Karpas-422 (cell line): ENCODE data around the gene VSTM4. TPM values are rescaled to one million over a fixed set of nuclear protein-coding genes. Genes with fewer than 3 reads are reported as not detected.

Experiments used
- DNase-seq: peaks from one replicate; pipeline ENCODE4 v3.0.0-alpha.2; 2015
- H2AFZ ChIP-seq: fragments of 200-600 bp; sonication (generic); 2 replicates; pipeline ENCODE4 v1.6.1; 2014; ENCODE audit warnings: antibody characterized with exemption, low read length, mixed read lengths
- H3K27ac ChIP-seq: fragments of 200-600 bp; sonication (generic); 2 replicates; pipeline ENCODE4 v1.5.1; 2014; ENCODE audit warnings: mild to moderate bottlenecking, low read length, moderate library complexity
- H3K27me3 ChIP-seq: fragments of 200-600 bp; sonication (generic); 2 replicates; pipeline ENCODE4 v1.6.1; 2014; ENCODE audit warnings: low read length, mixed read lengths
- H3K36me3 ChIP-seq: fragments of 200-600 bp; sonication (generic); 2 replicates; pipeline ENCODE4 v1.6.1; 2014; ENCODE audit warnings: low read length, mixed read lengths; ENCODE audit not compliant: insufficient read depth
- H3K4me1 ChIP-seq: fragments of 200-600 bp; sonication (generic); 2 replicates; pipeline ENCODE4 v1.6.1; 2014; ENCODE audit warnings: mild to moderate bottlenecking, low read length, mixed read lengths
- H3K4me2 ChIP-seq: fragments of 200-600 bp; sonication (generic); 2 replicates; pipeline ENCODE4 v1.6.1; 2014; ENCODE audit warnings: low read length, low read depth, mild to moderate bottlenecking; ENCODE audit not compliant: poor library complexity, severe bottlenecking
- H3K4me3 ChIP-seq: fragments of 200-600 bp; sonication (generic); 2 replicates; pipeline ENCODE4 v1.5.1; 2014; ENCODE audit warnings: mild to moderate bottlenecking, antibody characterized with exemption, low read length, mixed read lengths
- H3K79me2 ChIP-seq: fragments of 200-600 bp; sonication (generic); 2 replicates; pipeline ENCODE4 v1.6.1; 2014; ENCODE audit warnings: mild to moderate bottlenecking, low read length, mixed read lengths
- H3K9ac ChIP-seq: fragments of 200-600 bp; sonication (generic); 2 replicates; pipeline ENCODE4 v1.6.0; 2014; ENCODE audit warnings: low read length
- H3K9me2 ChIP-seq: fragments of 200-600 bp; sonication (generic), shearing (Covaris generic); replicated peaks from 2 replicates; pipeline ENCODE4 v1.6.0; 2014; ENCODE audit warnings: mild to moderate bottlenecking, low read length, moderate library complexity; ENCODE audit not compliant: insufficient read depth
- H3K9me3 ChIP-seq: fragments of 300-700, 200-600 bp; sonication (generic); 2 replicates; pipeline ENCODE4 v1.6.1; 2014; ENCODE audit warnings: low read length, mixed read lengths
- H4K20me1 ChIP-seq: fragments of 200-600 bp; sonication (generic); 2 replicates; pipeline ENCODE4 v1.6.1; 2014; ENCODE audit warnings: mild to moderate bottlenecking, antibody characterized with exemption, low read length, low read depth; ENCODE audit not compliant: insufficient read depth
- total RNA-seq: library from RNA; depleted of rRNA; stranded (reverse); fragments of >200 nt; shearing (Covaris generic); gene quantifications from 2 replicates; pipeline ENCODE4 v1.2.3, GENCODE V29; 2014; ENCODE audit warnings: low replicate concordance

The VSTM4 gene
- total RNA-seq, 1 experiment from 2014 or later: not detected

GRCh38 chr10:48981310-48981907 lies 133.9 kb downstream of the VSTM4 start:
- no peak overlapping the region for H3K9ac ChIP-seq
- no peaks in the 10 kb centered on the region for H3K79me2 ChIP-seq
- peaks cover 37% of the 10 kb centered on the region; the same call in 1 of the 2 replicates for H3K36me3 ChIP-seq
- H3K27ac ChIP-seq: no peak overlapping the region
- no peaks in the 10 kb centered on the region for H3K9me3 ChIP-seq
- H2AFZ ChIP-seq: no peak overlapping the region
- peak; percentile 53 for DNase-seq
- H3K27me3 ChIP-seq: no peaks in the 10 kb centered on the region
- no peak overlapping the region for H3K4me2 ChIP-seq
- no peaks in the 10 kb centered on the region for H4K20me1 ChIP-seq
- H3K9me2 ChIP-seq: no peaks in the 10 kb centered on the region
- H3K4me3 ChIP-seq: no peak overlapping the region
- no peaks in the 10 kb centered on the region for H3K4me1 ChIP-seq

- Histone ChIP-seq H3K27me3 (no peaks in the 10 kb centered on the region), H3K4me3 (no peak overlapping the region), H4K20me1 (no peaks in the 10 kb centered on the region), H3K9ac (no peak overlapping the region), H3K9me3 (no peaks in the 10 kb centered on the region), H3K4me1 (no peaks in the 10 kb centered on the region), H3K27ac (no peak overlapping the region), H3K36me3 (peaks cover 39% of the 10 kb centered on the region; the same call in 1 of the 2 replicates), H3K4me2 (no peak overlapping the region), H3K9me2 (no peaks in the 10 kb centered on the region), H3K79me2 (no peaks in the 10 kb centered on the region), H2AFZ (no peak overlapping the region)
- DNase-seq: no peak
Observed at GRCh38 chr10:48978318-48978717, 137.0 kb downstream of the VSTM4 start.

- Histone ChIP-seq H3K79me2 (no peaks in the 10 kb centered on the region), H2AFZ (no peak overlapping the region), H3K9ac (no peak overlapping the region), H3K4me1 (no peaks in the 10 kb centered on the region), H4K20me1 (no peaks in the 10 kb centered on the region), H3K4me3 (no peak overlapping the region), H3K36me3 (peaks cover 24% of the 10 kb centered on the region; the same call in 1 of the 2 replicates), H3K9me2 (no peaks in the 10 kb centered on the region), H3K27me3 (no peaks in the 10 kb centered on the region), H3K4me2 (no peak overlapping the region), H3K27ac (no peak overlapping the region), H3K9me3 (no peaks in the 10 kb centered on the region)
- DNase-seq: no peak
Observed at GRCh38 chr10:48976196-48976595, 139.1 kb downstream of the VSTM4 start.

DNA sequence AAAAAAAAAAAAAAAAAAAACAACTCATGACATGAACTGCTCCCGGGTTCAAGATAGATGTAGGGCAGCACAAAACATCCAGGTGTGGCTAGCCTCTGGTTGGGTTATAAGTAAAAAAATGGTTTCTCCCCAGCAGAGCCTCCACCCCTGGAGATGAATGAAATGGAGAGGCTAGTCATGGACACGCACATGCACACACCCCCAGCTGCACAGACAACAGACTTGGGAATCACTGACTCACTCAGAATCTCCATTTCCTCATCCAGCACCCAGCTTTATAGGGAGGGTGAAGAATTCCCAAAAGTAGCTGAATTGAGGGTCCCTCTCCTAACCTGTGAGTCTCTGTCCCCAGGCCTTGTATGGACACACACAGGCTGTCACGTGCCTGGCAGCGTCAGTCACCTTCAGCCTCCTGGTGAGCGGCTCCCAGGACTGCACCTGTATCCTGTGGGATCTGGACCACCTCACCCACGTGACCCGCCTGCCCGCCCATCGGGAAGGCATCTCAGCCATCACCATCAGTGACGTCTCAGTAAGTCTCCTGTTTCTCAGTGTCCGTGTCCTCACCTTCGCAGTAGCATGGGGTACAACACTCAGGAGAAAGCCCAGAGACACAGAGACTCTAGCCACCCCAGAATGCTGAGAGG lies 140.7 kb downstream of the VSTM4 start:
- H3K36me3 ChIP-seq: peaks cover 22% of the 10 kb centered on the region
- H4K20me1 ChIP-seq: no peaks in the 10 kb centered on the region
- no peaks in the 10 kb centered on the region for H3K27me3 ChIP-seq
- no peaks in the 10 kb centered on the region for H3K9me2 ChIP-seq
- H3K4me2 ChIP-seq: no peak overlapping the region
- H3K27ac ChIP-seq: no peak overlapping the region
- no peaks in the 10 kb centered on the region for H3K4me1 ChIP-seq
- H2AFZ ChIP-seq: no peak overlapping the region
- no peaks in the 10 kb centered on the region for H3K79me2 ChIP-seq
- DNase-seq: no peak
- H3K4me3 ChIP-seq: no peak overlapping the region
- H3K9ac ChIP-seq: no peak overlapping the region
- no peaks in the 10 kb centered on the region for H3K9me3 ChIP-seq

GRCh38 chr10:48973065-48973464 lies 142.3 kb downstream of the VSTM4 start:
- H3K4me2 ChIP-seq: no peak overlapping the region
- H3K9me3 ChIP-seq: no peaks in the 10 kb centered on the region
- no peak overlapping the region for H2AFZ ChIP-seq
- H3K4me3 ChIP-seq: no peak overlapping the region
- H3K9ac ChIP-seq: no peak overlapping the region
- H3K36me3 ChIP-seq: peaks cover 26% of the 10 kb centered on the region
- no peaks in the 10 kb centered on the region for H4K20me1 ChIP-seq
- no peaks in the 10 kb centered on the region for H3K9me2 ChIP-seq
- H3K27ac ChIP-seq: no peak overlapping the region
- no peaks in the 10 kb centered on the region for H3K4me1 ChIP-seq
- no peak for DNase-seq
- H3K27me3 ChIP-seq: no peaks in the 10 kb centered on the region
- no peaks in the 10 kb centered on the region for H3K79me2 ChIP-seq

- H3K4me2 ChIP-seq: no peak overlapping the region
- peaks cover 32% of the 10 kb centered on the region for H3K36me3 ChIP-seq
- H3K27me3 ChIP-seq: no peaks in the 10 kb centered on the region
- H3K4me3 ChIP-seq: no peak overlapping the region
- no peaks in the 10 kb centered on the region for H3K9me3 ChIP-seq
- H3K9me2 ChIP-seq: no peaks in the 10 kb centered on the region
- no peak overlapping the region for H3K9ac ChIP-seq
- H3K27ac ChIP-seq: no peak overlapping the region
- no peaks in the 10 kb centered on the region for H3K79me2 ChIP-seq
- H3K4me1 ChIP-seq: no peaks in the 10 kb centered on the region
- DNase-seq: no peak
- no peaks in the 10 kb centered on the region for H4K20me1 ChIP-seq
- no peak overlapping the region for H2AFZ ChIP-seq
Observed at GRCh38 chr10:48970654-48971053, 144.7 kb downstream of the VSTM4 start.

- Histone ChIP-seq H3K27ac (no peak overlapping the region), H4K20me1 (no peaks in the 10 kb centered on the region), H3K36me3 (peaks cover 34% of the 10 kb centered on the region)
Observed at GRCh38 chr10:48970046-48970445, 145.3 kb downstream of the VSTM4 start.

GRCh38 chr10:48968036-48968435 lies 147.3 kb downstream of the VSTM4 start:
- Histone ChIP-seq H3K9me2 (no peaks in the 10 kb centered on the region), H3K9ac (no peak overlapping the region), H3K27ac (no peak overlapping the region), H3K79me2 (no peaks in the 10 kb centered on the region), H3K4me1 (no peaks in the 10 kb centered on the region), H3K36me3 (peaks cover 44% of the 10 kb centered on the region), H3K4me2 (no peak overlapping the region), H3K9me3 (no peaks in the 10 kb centered on the region), H3K4me3 (no peak overlapping the region), H2AFZ (no peak overlapping the region), H4K20me1 (no peaks in the 10 kb centered on the region), H3K27me3 (no peaks in the 10 kb centered on the region)
- DNase-seq: no peak

More at GRCh38 chr10:48970046-48970445, 145.3 kb downstream of the VSTM4 start:
- Histone ChIP-seq H3K9me2 (no peaks in the 10 kb centered on the region), H3K9ac (no peak overlapping the region), H3K9me3 (no peaks in the 10 kb centered on the region), H3K4me1 (no peaks in the 10 kb centered on the region), H3K4me3 (no peak overlapping the region), H3K4me2 (no peak overlapping the region), H3K79me2 (no peaks in the 10 kb centered on the region), H3K27me3 (no peaks in the 10 kb centered on the region), H2AFZ (no peak overlapping the region)
- no peak for DNase-seq
